Right ventricle myocardium superior (tissue), 1 donor: ENCODE data around the gene PXDC1. TPM values are rescaled to one million over a fixed set of nuclear protein-coding genes. Genes with fewer than 3 reads are reported as not detected.
A peak's percentile ranks its signal among the peaks of the same experiment; 100 is the strongest.
"Not testable (repeated sequence)": the region's sequence is repeated elsewhere in the genome, so short reads cannot be mapped to it uniquely, and the experiment has no call there.

ENCODE experiments used
- ATAC-seq: fragments of 200-7000 bp; cut with Tn5 transposase; one replicate; pipeline ENCODE4 v1.9.1; 2020; ENCODE audit warnings: mild to moderate bottlenecking; ENCODE audit not compliant: poor library complexity
- DNase-seq: peaks from one replicate; pipeline ENCODE4 v3.0.0-alpha.2; 2020
- intact Hi-C: fragments of 100-400 bp; cut with DNase I; formaldehyde crosslinking; loops from one replicate; pipeline ENCODE4 v1.11.2; 2022
- total RNA-seq: library from RNA; stranded (reverse); fragmentation: NEBNext Ultra II Directional; extraction: Animal tissue kit (Norgen Biotek cat#: 25700); gene quantifications from one replicate; pipeline ENCODE4 v1.2.1, GENCODE V29; 2021
- donor health status: DM: no; HTN: yes; CAD: no; lungs with severe emphysema.

The PXDC1 gene
- total RNA-seq, 1 donor from 2014 or later, result 24.3 TPM

- no peak for ATAC-seq
- intact Hi-C loops, result no loop called here
- DNase-seq, result no peak
These were observed 44.5 kb downstream of the PXDC1 start for GRCh38 chr6:3707024-3707423.

DNA sequence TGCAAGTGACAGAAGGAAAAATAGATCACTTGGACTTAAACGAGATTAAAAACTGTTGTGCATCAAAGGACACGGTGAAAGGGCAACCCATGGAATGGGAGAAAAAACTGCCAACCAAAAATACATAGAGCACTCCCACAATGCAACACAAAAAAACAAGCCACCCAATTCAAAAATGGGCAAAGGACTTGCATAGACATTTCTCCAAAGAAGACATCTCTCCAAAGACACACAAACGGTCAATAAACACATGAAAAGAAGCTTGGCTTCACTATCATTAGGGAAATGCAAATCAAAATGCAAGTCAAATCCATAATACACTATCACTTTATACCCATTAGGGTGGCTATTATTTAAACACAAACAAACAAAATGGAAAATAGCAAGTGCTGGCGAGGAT lies 45.0 kb downstream of the PXDC1 start:
- intact Hi-C loops, result no loop called here
- ATAC-seq, result no peak

DNA sequence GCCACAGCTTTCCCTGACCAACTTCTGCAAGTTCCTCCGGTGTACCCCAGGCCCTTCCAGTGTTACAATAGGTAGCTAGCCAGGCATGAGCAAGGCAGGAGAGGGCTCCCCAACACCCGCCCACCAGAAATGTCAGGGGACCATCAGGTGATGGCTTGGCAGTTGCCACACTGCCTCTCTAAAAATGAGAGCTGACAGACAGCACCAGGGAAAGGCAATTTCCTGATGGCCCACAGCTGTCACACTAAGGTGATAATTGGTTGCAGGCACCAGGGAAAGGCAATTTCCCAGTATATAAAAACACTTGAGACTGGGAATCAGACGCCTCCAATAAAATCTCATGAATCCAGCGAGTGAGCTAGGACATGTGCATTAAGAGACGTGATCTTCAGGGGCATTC lies 49.9 kb downstream of the PXDC1 start:
- intact Hi-C loops, result no loop called here
- DNase-seq (no peak), ATAC-seq (no peak)

More for the DNA sequence above, 45.0 kb downstream of the PXDC1 start:
- DNase-seq, result no peak

DNA sequence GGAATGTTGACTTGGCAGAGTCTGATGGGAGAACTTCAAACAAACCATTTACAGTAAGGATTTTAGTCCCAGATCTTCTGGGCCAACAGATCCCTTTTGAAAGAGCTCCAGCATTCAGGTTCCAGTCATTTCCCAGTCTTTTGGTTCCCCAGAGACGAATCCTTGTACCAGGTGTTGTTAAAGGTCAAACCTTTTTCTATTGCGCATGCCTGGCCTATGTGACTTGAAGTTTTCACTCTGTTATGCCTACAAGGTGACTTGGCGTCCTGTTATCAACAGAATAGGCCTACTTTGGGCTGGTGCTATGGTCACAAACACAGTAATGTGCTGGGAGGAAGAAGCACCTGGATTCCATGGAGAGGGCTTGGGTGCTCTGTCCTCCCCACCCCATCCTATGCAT lies 52.3 kb downstream of the PXDC1 start:
- DNase-seq, result no peak
- intact Hi-C loops, result no loop called here
- no peak for ATAC-seq

GRCh38 chr6:3698021-3698420 lies 53.5 kb downstream of the PXDC1 start:
- ATAC-seq, result no peak
- intact Hi-C loops, result no loop called here
- no peak for DNase-seq

DNA sequence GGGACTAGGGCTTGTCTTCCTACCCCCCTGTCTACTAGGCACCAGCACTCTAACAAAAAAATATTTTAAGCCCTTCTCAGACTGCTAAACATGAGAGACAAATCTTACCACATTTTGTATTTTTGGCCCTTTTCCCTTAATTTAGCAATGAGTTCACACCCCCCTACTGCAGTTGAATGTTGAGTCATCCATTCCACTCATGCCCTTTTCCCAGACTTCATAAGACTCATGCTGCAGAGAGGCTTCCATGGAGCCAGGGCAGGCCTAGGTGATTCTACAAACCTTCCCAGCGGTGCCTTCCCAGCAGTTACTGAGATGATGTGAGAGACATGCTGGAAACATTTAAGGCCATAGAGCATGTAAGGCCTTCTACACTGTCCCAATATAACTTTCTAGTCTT lies 53.9 kb downstream of the PXDC1 start:
- no peak for DNase-seq
- intact Hi-C loops, result no loop called here
- peak; percentile 67 for ATAC-seq

- ATAC-seq, result no peak
These were observed 54.9 kb downstream of the PXDC1 start for GRCh38 chr6:3696525-3697088.

DNA sequence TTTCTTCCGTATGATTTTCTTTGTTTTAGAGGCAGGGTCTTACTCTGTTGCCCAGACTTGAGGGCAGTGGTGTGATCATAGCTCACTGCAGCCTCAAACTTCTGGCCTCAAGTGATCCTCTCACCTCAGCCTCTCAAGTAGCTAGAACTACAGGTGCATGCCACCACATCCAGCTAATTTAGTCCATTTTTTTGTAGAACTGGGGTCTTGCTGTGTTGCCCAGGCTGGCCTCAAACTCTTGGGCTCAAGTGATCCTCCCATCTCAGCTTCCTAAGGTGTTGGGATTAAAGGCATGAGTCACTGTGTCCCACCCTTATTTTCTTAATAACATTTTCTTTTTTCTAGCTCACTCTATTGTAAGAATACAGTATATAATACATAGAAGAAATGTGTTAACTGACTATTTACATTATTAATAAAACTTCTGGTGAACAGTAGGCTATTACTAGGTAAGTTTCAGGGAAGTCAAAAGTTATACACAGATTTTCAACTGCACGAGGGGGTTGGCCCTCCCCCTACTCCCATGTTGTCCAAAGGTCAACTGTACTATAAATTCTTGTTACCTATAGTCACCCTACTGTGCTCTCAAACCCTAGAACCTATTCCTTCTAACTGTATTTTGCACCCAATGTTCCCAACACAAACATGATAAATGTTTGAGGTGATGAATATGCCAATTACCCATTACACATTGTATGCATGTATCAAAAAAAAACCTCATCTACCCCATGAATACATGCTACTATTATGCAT lies 56.3 kb downstream of the PXDC1 start:
- DNase-seq (no peak), ATAC-seq (no peak)
- intact Hi-C loops, result no loop called here

More at GRCh38 chr6:3696525-3697088, 54.9 kb downstream of the PXDC1 start:
- no peak for DNase-seq
- intact Hi-C loops, result no loop called here

DNA sequence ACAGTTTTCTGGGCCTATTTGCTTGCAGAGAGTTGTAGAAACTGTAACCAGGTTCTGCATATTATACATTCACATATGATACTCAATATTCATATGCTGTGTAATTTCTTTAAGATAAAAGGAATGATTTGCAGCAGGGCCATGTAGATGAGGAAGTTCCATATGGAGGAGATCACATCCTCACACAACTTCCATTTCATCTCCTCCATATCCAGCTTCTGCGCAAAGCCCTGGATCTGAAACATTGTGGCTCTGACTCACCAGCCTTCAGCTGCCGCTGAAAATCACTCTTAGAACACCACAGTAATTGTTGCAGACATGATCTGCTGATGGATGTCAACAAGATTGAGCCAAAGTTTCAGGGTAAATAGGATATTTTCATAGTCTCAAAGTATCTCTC lies 57.7 kb downstream of the PXDC1 start:
- DNase-seq, result no peak
- ATAC-seq, result no peak
- intact Hi-C loops, result no loop called here

- ATAC-seq, result no peak
- intact Hi-C loops, result no loop called here
- DNase-seq, result no peak
These were observed 61.0 kb downstream of the PXDC1 start for GRCh38 chr6:3690506-3690905.

GRCh38 chr6:3687847-3688246 lies 63.7 kb downstream of the PXDC1 start:
- no peak for DNase-seq
- ATAC-seq, result no peak
- intact Hi-C loops, result no loop called here

DNA sequence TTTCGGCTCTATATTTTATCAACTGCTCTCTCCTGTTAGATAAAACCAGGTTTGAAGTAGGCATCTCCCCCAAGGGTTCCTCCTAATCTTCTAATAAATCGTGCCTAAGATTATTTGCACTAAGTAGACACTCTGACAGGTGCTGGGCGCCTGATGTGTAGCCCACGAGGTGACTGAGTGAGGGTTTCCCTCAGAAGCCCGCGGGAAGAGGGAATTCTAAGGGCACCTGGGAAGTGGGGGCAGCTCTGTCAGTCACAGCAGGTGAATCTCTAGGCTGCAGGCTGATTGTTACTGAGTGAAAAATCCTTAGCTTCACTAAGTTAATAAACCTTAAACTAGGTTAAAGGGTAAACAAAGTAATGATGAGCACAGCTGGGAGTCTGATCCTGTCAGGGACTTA lies 68.2 kb downstream of the PXDC1 start:
- intact Hi-C loops, result no loop called here
- ATAC-seq, result no peak
- DNase-seq, result no peak

GRCh38 chr6:3678946-3679345 lies 72.6 kb downstream of the PXDC1 start:
- ATAC-seq, result no peak
- intact Hi-C loops, result no loop called here
- no peak for DNase-seq

DNA sequence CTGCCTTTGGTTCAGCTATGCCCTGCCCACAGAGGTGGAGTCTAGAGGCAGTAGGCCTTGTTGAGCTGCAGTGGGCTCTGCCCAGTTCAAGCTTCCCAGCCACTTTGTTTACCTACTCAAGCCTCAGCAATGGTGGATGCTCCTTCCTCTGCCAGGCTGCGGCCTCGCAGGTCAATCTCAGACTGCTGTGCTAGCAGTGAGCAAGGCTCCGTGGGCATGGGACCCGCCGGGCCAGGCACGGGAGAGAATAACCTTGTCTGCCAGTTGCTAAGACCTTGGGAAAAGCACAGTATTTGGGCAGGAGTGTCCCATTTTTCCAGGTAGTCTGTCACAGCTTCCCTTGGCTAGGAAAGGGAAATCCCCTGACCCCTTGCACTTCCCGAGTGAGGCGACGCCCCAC lies 73.8 kb downstream of the PXDC1 start:
- intact Hi-C loops, ATAC-seq, DNase-seq: not testable (repeated sequence)

DNA sequence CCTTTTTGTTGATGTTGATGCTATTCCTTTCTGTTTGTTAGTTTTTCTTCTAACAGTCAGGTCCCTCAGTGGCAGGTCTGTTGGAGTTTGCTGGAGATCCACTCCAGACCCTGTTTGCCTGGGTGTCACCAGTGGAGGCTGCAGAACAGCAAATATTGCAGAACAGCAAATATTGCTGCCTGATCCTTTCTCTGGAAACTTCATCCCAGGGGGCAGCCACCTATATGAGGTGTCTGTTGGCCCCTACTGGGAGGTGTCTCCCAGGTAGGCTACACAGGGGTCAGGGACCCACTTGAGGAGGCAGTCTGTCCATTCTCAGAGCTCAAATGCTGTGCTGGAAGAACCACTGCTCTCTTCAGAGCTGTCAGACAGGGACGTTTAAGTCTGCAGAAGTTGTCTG lies 74.2 kb downstream of the PXDC1 start:
- intact Hi-C loops, ATAC-seq, DNase-seq: not testable (repeated sequence)

Other genes with a start within 250 kb of the PXDC1 start
- 28.9 TPM for gene FAM50B, start 97.7 kb upstream of the PXDC1 start, total RNA-seq